GM12874 (cell line): Measurements from ENCODE around the gene TAF1B.

Experiments
- TF ChIP-seq, protein P1 (sequence below): IDR thresholded peaks from 2 replicates; pipeline ENCODE4 v1.5.1; 2011; ENCODE audit warnings: low read depth, mild to moderate bottlenecking, control low read depth, low read length, moderate library complexity; ENCODE audit not compliant: insufficient read depth

Gene TAF1B

DNA sequence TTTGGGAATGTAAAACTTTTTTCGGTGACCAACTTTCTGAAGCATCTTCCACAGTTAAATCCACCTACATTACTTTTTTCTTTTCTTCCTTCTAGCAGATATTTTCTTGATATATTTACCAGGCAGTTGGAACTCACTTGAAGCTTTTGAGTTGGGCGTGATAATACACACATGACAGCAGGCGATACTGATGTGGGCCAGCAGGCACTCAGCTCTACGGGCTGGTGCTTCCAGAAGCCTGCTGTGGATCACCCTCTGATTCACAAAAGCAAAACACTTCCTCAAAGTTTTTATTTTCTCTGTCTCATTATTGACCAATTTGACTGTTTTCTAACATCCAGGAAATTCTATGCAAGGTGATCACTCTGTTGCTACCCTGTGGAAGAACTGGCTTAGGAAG, 131.1 kb downstream of the TAF1B start:
- TF ChIP-seq, protein P1, sequence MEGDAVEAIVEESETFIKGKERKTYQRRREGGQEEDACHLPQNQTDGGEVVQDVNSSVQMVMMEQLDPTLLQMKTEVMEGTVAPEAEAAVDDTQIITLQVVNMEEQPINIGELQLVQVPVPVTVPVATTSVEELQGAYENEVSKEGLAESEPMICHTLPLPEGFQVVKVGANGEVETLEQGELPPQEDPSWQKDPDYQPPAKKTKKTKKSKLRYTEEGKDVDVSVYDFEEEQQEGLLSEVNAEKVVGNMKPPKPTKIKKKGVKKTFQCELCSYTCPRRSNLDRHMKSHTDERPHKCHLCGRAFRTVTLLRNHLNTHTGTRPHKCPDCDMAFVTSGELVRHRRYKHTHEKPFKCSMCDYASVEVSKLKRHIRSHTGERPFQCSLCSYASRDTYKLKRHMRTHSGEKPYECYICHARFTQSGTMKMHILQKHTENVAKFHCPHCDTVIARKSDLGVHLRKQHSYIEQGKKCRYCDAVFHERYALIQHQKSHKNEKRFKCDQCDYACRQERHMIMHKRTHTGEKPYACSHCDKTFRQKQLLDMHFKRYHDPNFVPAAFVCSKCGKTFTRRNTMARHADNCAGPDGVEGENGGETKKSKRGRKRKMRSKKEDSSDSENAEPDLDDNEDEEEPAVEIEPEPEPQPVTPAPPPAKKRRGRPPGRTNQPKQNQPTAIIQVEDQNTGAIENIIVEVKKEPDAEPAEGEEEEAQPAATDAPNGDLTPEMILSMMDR = no peak

DNA sequence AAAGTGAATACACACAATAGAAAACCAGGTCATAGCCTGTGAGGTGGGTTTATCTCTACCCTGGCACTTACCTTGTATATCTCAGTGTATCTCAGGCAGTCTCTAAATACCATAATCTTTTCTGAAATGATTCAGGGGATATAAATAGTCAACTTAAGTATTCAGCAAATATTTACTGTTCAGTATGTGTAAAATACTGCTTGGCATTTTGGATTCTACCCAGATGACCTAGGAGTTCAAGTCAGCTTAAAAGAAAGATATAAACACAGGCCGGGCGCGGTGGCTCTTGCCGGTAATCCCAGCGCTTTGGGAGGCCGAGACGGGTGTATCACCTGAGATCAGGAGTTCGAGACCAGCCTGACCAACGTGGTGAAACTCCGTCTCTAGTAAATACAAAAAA, 132.1 kb downstream of the TAF1B start:
- TF ChIP-seq, protein P1 = no peak

DNA sequence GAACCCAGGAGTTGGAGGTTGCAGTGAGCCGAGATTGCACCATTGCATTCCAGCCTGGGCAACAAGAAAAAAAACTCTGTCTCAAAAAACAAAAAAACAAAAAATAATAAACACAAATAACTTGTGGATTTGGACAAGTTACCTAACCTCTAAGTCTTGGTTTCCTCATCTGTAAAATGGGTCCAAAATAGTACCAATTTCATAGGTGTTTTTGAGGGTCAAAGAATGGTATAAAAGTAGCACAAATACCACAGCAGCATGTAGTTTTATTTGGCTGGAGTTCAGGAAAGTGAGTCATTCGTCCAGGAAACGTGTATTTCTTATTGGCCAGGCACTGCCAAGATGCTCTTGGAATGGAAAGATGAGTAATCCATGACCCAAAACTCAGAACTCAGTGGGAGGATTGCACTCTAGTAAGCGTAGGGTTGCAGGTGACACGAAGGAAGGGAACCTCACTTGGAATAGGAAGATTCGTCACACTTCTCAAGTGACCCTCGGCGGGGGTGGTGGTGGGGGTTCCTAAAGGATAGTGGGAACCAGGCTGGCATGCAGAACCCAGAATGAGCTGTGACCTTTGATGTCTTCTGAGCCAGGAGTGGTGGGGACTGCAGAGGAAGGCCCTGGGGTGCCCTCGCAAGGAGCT, 132.7 kb downstream of the TAF1B start:
- TF ChIP-seq, protein P1 = no peak

DNA sequence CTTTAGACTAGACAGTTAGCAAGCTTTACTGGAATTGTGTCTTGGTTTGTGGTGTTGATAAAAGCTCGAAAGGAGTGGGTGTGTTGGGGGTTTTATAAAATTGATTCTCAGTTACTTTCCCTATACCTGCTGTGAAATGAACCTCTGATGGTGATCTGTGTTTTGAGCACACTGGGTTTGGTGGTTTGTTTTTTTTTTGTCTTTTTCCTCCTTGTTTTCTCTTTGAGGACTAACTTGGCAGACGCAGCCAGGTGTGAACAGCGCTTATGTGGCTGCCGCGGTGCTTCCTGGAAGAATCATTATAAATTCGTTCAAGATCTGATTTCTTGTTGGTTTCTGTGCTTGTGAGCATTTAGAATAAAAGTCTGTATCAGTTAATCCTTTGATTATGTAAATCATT, 136.7 kb downstream of the TAF1B start:
- TF ChIP-seq, protein P1 = no peak

DNA sequence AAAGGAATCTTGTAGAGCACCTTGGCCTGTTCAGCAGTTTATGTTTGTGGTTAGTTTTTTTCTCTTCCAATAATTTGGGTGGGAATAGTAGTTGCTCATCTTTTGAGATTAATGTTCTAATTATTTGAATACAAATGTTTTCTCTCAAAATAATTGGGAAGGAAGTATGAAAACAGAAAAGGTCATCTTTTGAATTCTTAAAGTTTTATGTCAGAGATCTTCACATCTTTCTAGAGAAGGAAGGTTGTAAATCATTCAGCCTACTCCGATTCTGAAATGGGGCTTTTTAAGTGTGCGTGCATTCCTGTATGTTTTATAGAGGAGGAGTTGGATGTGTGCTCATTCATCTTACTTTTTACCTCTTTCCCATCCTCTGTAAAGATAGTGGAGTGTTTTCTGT, 137.2 kb downstream of the TAF1B start:
- TF ChIP-seq, protein P1 = no peak

DNA sequence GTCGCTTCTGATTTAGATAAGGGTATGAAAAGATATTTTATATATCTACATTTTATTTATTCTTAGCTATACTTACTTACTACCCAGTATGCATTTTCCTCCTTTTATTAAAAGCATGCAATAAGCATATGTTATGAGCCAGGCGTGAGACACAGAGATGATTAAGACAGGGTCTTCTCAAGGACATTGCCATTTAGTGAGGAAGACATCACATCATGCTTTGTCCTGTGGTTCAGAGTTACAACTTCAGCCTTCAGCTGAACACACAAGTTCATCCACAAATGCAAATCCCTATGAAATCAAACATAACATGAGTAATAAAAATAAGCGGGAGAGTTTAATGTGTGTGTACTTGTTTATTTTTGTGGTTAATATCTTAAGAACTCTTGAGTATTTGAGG, 138.4 kb downstream of the TAF1B start:
- TF ChIP-seq, protein P1 = no peak

DNA sequence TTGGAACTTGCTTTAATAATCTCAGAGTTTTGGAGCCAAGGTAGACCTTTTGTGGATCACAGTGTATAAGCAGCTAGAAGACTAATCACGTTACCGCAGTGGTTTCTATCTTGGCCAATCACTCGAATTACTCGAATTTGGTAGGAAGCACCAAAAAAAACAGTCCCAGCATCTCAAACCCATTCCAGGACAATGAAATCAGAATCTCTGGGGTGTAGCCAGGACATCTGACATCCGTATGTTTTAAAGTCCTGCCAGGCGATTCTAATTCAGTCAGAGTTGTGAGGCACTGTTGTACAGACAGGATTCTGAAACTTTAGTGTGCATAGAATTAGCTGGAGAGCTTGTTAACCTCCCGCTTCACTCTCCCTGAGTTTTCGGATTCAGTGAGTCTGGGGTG, 139.0 kb downstream of the TAF1B start:
- TF ChIP-seq, protein P1 = no peak
